Measurements from ENCODE around the gene RSL24D1. TPM values are rescaled to one million over a fixed set of nuclear protein-coding genes. Genes with fewer than 3 reads are reported as not detected.

Gene RSL24D1
- total RNA-seq (2022; extraction: Qiagen RNA extraction) = 90.1 to 107 TPM (median 100 TPM) in 5 replicates

DNA sequence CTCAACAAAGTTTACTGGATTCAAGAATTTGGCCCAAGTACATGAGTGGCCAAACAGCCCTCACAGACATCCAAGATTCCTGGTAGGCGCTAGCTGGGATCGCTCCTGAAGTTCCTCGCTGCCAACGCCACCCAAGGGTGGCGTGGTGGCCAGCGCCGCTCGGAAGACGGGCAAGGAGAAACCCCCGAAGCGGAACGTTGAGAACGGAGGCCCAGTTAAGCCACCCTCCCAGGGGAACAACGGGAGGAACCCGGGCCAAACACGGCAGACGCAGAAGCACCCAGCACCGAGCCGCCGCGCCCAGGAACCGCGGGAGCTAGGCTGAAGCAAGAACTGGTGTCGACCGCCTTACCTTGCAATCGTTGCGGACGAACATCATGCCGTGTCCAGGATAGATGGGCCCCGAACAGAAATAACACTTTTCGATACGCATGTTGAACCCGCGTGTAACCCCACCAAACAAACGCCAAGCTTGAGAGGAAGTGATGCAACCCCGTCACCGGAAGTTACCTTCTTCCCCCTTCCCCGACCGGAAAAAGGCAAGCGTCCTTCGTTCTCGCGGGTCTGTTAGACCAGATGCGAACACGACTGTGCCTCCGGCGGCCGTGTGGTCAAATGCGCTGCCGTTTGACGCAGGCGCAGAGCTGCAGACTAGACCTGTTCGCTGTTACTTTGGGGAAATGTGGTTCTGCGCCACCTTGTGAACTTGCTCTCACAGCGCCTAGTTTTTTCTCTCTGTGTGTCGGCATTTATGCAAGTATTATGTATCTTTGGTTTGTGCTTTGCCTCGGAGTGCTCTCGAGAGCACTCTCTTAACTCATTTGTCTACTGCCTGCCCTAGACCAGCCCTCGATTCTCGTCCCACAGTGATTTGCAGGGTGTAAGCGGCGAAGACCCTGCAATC, at the start of gene RSL24D1:
TSS of gene RSL24D1 (minus strand) at position 484 of the 904 bp plus-strand sequence. CDS start at position 433, 51 bp downstream.

Other genes starting within 250 kb of the RSL24D1 start
- 9.8 to 12.2 TPM (median 11.4 TPM) in 5 replicates for gene RAB27A, start 92.9 kb upstream of the RSL24D1 start, total RNA-seq (2022; extraction: Qiagen RNA extraction)
- 19.6 to 33.2 TPM (median 22.6 TPM) in 5 replicates for gene PIGBOS1, start 122.2 kb upstream of the RSL24D1 start, total RNA-seq (2022; extraction: Qiagen RNA extraction)
- gene PIGB, start 122.3 kb upstream of the RSL24D1 start, total RNA-seq (2022; extraction: Qiagen RNA extraction) = 12.2 to 15.2 TPM (median 13.9 TPM) in 5 replicates
- gene CCPG1, start 211.4 kb upstream of the RSL24D1 start, total RNA-seq (2022; extraction: Qiagen RNA extraction) = 31.5 to 47.1 TPM (median 39.4 TPM) in 5 replicates
- gene PIERCE2, start 211.6 kb upstream of the RSL24D1 start, total RNA-seq (2022; extraction: Qiagen RNA extraction) = 3.8 to 4.8 TPM (median 4.3 TPM) in 5 replicates